Measurements from ENCODE around the gene ULK3.

- TF ChIP-seq SUZ12 (IDR thresholded peaks at IDR 0.05; ENCODE audit: extremely low read depth, insufficient read depth, insufficient read length) = no peak
- TF ChIP-seq YY1 (IDR thresholded peaks at IDR 0.05; ENCODE audit: insufficient read depth, insufficient read length) = no peak
- no peak for TF ChIP-seq ZNF274 (IDR thresholded peaks at IDR 0.05; ENCODE audit: low read depth, low read length)
Measured at GRCh38 chr15:74799856-74800558, 42.9 kb downstream of the ULK3 start.
